B cell (primary cell): Measurements from ENCODE around the gene OR14K1.

ENCODE experiments used
- CTCF ChIP-seq: fragments of 200-600 bp; IDR thresholded peaks from one replicate; pipeline ENCODE4 v1.8.0; 2022; ENCODE audit warnings: antibody characterized with exemption, mild to moderate bottlenecking
- EZH2 ChIP-seq: IDR thresholded peaks from 2 replicates; pipeline ENCODE4 v1.6.1; 2012; ENCODE audit warnings: borderline replicate concordance, low read depth, mild to moderate bottlenecking, moderate library complexity, low read length; ENCODE audit not compliant: insufficient read depth, poor library complexity, severe bottlenecking

DNA sequence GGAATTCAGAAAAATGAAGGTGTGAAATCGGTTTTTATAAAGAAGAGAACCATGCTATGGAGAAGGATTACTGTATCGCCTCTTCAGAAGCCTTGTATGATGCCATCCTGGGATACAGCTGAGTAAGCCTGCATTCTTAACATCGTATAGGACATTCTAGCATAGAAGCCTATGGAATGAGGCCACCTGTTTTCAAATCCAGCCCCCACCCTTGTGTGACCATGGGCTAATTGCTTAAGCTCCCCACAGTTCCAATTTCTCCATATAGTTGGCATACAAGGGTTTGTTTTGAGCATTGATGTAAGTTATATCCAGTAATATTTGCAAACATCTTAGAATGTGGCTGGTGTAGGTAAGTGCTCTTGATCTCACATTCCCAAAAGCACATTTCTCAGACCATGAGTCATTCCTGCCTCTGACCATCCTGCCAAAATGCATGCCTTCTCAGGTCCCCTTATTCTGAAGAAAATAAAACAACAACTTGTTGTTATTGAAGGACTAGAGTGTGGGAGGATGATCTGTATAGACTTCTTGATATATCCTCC, 8.0 kb downstream of the OR14K1 start:
- TF ChIP-seq CTCF (no peak), EZH2 (no peak)
